ENCODE data around the gene ROBO1. TPM values are rescaled to one million over a fixed set of nuclear protein-coding genes. Genes with fewer than 3 reads are reported as not detected.

Gene ROBO1
- total and polyA plus RNA-seq, 2 of the 13 experiments (the other 11 are each of a cell fraction or from before 2014, with no cell fraction given) = 52.2 to 71.0 TPM

GRCh38 chr3:78832785-78833204, 935.0 kb downstream of the ROBO1 start (continued):
- TF ChIP-seq DMTF1 (CRISPR knock-in tag; IDR thresholded peaks at IDR 0.05) (no peak), SMAD3 (CRISPR knock-in tag; IDR thresholded peaks at IDR 0.05) (0 out of 2 replicates have a peak, but pooled peaks have one; percentile 32), GRHL1 (CRISPR knock-in tag; conservative IDR thresholded peaks at IDR 0.05) (no peak), ARID5B (CRISPR knock-in tag; IDR thresholded peaks at IDR 0.05) (peak; percentile 93), NCOA2 (CRISPR knock-in tag; IDR thresholded peaks at IDR 0.05) (peak; percentile 87), ZNF747 (CRISPR knock-in tag; IDR thresholded peaks at IDR 0.05; ENCODE audit: borderline replicate concordance) (peak; percentile 58; the same call in 1 of the 2 replicates), ZMAT3 (CRISPR knock-in tag; conservative IDR thresholded peaks at IDR 0.05) (no peak), FIP1L1 (IDR thresholded peaks at IDR 0.05; ENCODE audit: borderline replicate concordance, insufficient read depth, low read depth, low read length) (no peak), ZGPAT (CRISPR knock-in tag; IDR thresholded peaks at IDR 0.05) (peak; percentile 71; the same call in 1 of the 2 replicates), ZNF556 (CRISPR knock-in tag; IDR thresholded peaks at IDR 0.05; ENCODE audit: borderline replicate concordance) (peak; percentile 52; the same call in 1 of the 2 replicates), THAP11 (CRISPR knock-in tag; IDR thresholded peaks at IDR 0.05) (no peak), UBTF (CRISPR knock-in tag; IDR thresholded peaks at IDR 0.05) (no peak), HES4 (CRISPR knock-in tag; IDR thresholded peaks at IDR 0.05; ENCODE audit: borderline replicate concordance) (no peak), HOXA9 (CRISPR knock-in tag; IDR thresholded peaks at IDR 0.05; ENCODE audit: borderline replicate concordance) (no peak), ZNF17 (CRISPR knock-in tag; IDR thresholded peaks at IDR 0.05) (no peak), ZSCAN12 (CRISPR knock-in tag; IDR thresholded peaks at IDR 0.05) (no peak), KDM2A (CRISPR knock-in tag; IDR thresholded peaks at IDR 0.05; ENCODE audit: borderline replicate concordance, low read depth) (no peak), SALL1 (CRISPR knock-in tag; IDR thresholded peaks at IDR 0.05) (peak; percentile 67; the same call in 1 of the 2 replicates)
